Heart left ventricle (tissue), 16 donors: ENCODE data around the gene DOK1. TPM values are rescaled to one million over a fixed set of nuclear protein-coding genes. Genes with fewer than 3 reads are reported as not detected.

Experiments
- ATAC-seq, 4 donors: fragments of 200-7000 bp; cut with Tn5 transposase; one replicate each; pipeline ENCODE4 v1.9.1; 2020 to 2022; ENCODE audit warnings: moderate library complexity in 4 of 4, mild to moderate bottlenecking in 3 of 4, moderate number of reproducible peaks in 1 of 4
- DNase-seq, 5 donors: peaks; one replicate each; pipeline ENCODE4 v3.0.0-alpha.2; 2020
- H3K27ac ChIP-seq, 12 donors: fragments of 200-600 bp; sonication (generic) in 4 of 12; one replicate each; pipeline versions ENCODE4 v1.5.0 to v1.8.0; 2016 to 2022; ENCODE audit warnings: mild to moderate bottlenecking in 2 of 12
- H3K27me3 ChIP-seq, 9 donors: fragments of 200-600 bp; sonication (generic) in 2 of 9; one replicate each; pipeline versions ENCODE4 v1.5.1 to v1.8.0; 2016 to 2022; ENCODE audit warnings: mild to moderate bottlenecking in 3 of 9
- H3K36me3 ChIP-seq, 9 donors: fragments of 200-600 bp; sonication (generic) in 2 of 9; one replicate each; pipeline versions ENCODE4 v1.5.0 to v1.8.0; 2018 to 2022; ENCODE audit warnings: mild to moderate bottlenecking in 2 of 9
- H3K4me1 ChIP-seq, 12 donors: fragments of 200-600 bp; sonication (generic) in 4 of 12; one replicate each; pipeline versions ENCODE4 v1.5.0 to v1.8.0; 2016 to 2022; ENCODE audit warnings: mild to moderate bottlenecking in 3 of 12
- H3K4me3 ChIP-seq, 12 donors: fragments of 200-600 bp; sonication (generic) in 4 of 12; one replicate each; pipeline versions ENCODE4 v1.5.0 to v1.8.0; 2017 to 2022; ENCODE audit warnings: mild to moderate bottlenecking in 9 of 12, moderate library complexity in 4 of 12
- H3K9me3 ChIP-seq, 12 donors: fragments of 200-600 bp; sonication (generic) in 4 of 12; one replicate each; pipeline versions ENCODE4 v1.5.0 to v1.8.0; 2016 to 2022; ENCODE audit warnings: mild to moderate bottlenecking in 1 of 12
- POLR2A ChIP-seq, 2 donors: fragments of 450-650 bp; IDR thresholded peaks; one replicate each; pipeline ENCODE4 v1.6.1; 2017; ENCODE audit warnings: antibody characterized with exemption in 2 of 2, mild to moderate bottlenecking in 2 of 2, moderate library complexity in 2 of 2
- WGBS, 4 donors: extraction: QIAGEN DNeasy Blood & Tissue Kit in 2 of 4; methylation state at CpG; one replicate each; pipeline versions ENCODE4 v1.1.5 to v1.1.7; 2013 to 2018; 5-methylcytosine and 5-hydroxymethylcytosine counted together
- intact Hi-C, 10 donors: fragments of 100-400 bp; cut with DNase I; formaldehyde crosslinking; loops; one replicate each; pipeline versions ENCODE4 v1.11.1 to v1.14.2; 2022
- polyA plus RNA-seq, 2 donors: library from polyadenylated mRNA; stranded (reverse); fragments of 200-250 nt; gene quantifications; one replicate each; pipeline ENCODE4 v1.2.3, GENCODE V29; 2013
- total RNA-seq, 9 donors: library from RNA; depleted of rRNA in 2 of 9; stranded (reverse); fragments of >200 nt in 2 of 9; fragmentation: NEBNext Ultra II Directional in 3 of 9; extraction: Animal tissue kit (Norgen Biotek cat#: 25700) in 3 of 9; gene quantifications; one replicate each; pipeline versions ENCODE4 v1.1.0 to v1.2.4, GENCODE V29; 2016 to 2023
- TF ChIP-seq, protein P1 (sequence below), 12 donors: fragments of 200-600 bp; sonication (generic) in 4 of 12; IDR thresholded peaks; one replicate each; pipeline versions ENCODE4 v1.5.0 to v1.8.0; 2018 to 2022; ENCODE audit warnings: antibody characterized with exemption in 12 of 12, mild to moderate bottlenecking in 5 of 12
- donor health status: ischemic (EF 13 %, LVEDD 7.1; RV severe dilation, severe dysfunction).
- donor health status: healthy with polysubstance abuse.
- donor health status: DM: no; HTN: yes; CAD: no.
- donor health status: DM: no; HTN: no; CAD: no.
- donor health status: ischemic (EF 25% LVEDD 6.9; RV normal size, moderate dysfunction).
- donor health status: ischemic (EF 25% LVEDD 5.7; RV mildly dilated, moderate dysfunction).
- donor health status: healthy.
- donor health status: DM: yes; HTN: yes; CAD: no.
- donor health status: ischemic (EF 35%, LVEDD 5.7; RV mildly dilated, moderate dysfunction).
- donor health status: nonischemic (EF 11% LVEDD 7.7; RV severe dilation, severe dysfunction).
- donor health status: DM: yes; HTN: yes; CAD: no.
- donor health status: PGD.
- donor health status: ischemic (EF 29% LVEDD 5.4; RV normal size, mild dysfunction).
- donor health status: nonischemic (EF 23%, LVEDD 6.1; RV moderate dilation, normal function).

Gene DOK1
- total and polyA plus RNA-seq, 11 donors: 2.4 to 11.6 (median 4.8) TPM

DNA sequence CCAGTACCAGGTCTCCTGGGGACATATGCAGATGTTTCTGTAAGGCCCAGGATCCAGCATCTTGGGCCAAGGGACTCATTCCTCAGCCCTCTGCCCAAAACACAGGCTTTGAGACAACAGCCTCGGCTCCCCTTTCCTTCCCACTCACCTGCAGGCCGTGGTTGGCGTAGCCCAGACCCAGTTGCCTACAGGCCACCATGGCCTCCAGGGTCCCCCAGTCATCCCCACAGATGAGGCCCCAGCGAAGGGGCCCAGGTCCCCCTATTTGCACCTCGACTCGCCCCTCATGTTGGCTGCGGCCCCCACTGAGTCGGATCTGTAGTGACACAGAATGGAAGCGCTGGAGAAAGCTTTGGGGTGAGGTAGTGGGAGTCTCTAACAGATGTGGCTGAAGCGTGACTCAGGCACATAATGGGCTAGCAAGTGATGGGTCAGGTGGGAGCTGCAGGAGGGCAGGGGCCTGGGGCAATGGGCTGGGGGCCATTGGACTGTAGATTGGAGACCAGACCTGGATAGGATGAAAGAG lies 19.0 kb upstream of the DOK1 start:
- Histone ChIP-seq H3K4me1 (peaks cover 5 to 23% (median 16%) of the 10 kb centered on the region in 12 donors), H3K9me3 (no peaks in the 10 kb centered on the region), H3K27ac (no peak overlapping the region), H3K36me3 (peaks cover 0 to 33% (median 24%) of the 10 kb centered on the region in 9 donors), H3K4me3 (no peak overlapping the region), H3K27me3 (no peaks in the 10 kb centered on the region)
- ATAC-seq (no peak), DNase-seq (peak in 2 of 5 donors; percentile 13 to 23)
- WGBS, 4 donors: 91 to 93% (median 92%) methylated on average over 9 to 10 of the region's 10 CpGs
- intact Hi-C loops: loop anchor here in 4 of 10 donors (10.0 kb wide), 1 partner anchor 49 kb away; no protein-coding TSS in a partner anchor
- TF ChIP-seq POLR2A (IDR thresholded peaks at IDR 0.05): no peak
- TF ChIP-seq, protein P1, sequence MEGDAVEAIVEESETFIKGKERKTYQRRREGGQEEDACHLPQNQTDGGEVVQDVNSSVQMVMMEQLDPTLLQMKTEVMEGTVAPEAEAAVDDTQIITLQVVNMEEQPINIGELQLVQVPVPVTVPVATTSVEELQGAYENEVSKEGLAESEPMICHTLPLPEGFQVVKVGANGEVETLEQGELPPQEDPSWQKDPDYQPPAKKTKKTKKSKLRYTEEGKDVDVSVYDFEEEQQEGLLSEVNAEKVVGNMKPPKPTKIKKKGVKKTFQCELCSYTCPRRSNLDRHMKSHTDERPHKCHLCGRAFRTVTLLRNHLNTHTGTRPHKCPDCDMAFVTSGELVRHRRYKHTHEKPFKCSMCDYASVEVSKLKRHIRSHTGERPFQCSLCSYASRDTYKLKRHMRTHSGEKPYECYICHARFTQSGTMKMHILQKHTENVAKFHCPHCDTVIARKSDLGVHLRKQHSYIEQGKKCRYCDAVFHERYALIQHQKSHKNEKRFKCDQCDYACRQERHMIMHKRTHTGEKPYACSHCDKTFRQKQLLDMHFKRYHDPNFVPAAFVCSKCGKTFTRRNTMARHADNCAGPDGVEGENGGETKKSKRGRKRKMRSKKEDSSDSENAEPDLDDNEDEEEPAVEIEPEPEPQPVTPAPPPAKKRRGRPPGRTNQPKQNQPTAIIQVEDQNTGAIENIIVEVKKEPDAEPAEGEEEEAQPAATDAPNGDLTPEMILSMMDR (IDR thresholded peaks at IDR 0.05): no peak

DNA sequence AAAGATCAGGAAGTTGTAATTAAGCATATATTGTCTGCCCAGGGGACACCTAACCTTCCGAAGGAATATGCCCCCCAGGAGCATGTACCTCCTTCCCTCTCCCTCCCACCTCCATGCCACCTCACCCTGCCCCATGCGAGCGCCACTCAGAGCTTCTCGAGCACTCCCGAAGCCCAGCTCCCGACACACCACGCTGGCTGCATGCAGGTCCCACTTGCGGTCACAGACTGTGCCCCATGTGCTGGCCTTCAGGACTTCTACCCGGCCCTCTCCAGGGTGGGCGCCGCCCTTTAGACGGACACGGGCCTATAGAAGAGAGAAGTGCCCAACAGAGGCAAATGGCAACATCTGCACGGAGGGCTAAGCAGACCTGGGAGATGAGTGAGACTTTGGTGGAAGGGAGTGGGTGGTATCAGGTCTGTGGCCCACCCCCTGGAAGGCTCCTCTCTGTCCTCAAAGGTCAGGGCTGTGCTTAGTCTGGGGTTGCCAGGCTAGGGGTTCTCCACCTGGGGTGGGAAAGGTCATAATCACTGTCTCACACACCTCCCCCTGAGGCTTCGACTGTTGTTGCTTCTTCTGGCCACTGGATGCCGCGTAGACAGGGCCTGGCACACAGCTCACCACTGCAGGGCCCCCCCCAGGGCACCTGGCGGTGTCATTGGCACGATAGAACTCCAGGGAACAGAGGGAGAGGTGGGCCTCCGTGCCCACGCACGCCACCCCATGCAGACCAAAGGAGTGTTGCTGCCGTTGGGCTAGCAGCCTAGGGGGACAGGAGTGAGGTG lies 18.2 kb upstream of the DOK1 start:
- WGBS, 4 donors: 86 to 89% (median 88%) methylated on average over 23 of the region's 23 CpGs
- intact Hi-C loops: loop anchor here in 4 of 10 donors (10.0 kb wide), 1 partner anchor 48 kb away; no protein-coding TSS in a partner anchor

DNA sequence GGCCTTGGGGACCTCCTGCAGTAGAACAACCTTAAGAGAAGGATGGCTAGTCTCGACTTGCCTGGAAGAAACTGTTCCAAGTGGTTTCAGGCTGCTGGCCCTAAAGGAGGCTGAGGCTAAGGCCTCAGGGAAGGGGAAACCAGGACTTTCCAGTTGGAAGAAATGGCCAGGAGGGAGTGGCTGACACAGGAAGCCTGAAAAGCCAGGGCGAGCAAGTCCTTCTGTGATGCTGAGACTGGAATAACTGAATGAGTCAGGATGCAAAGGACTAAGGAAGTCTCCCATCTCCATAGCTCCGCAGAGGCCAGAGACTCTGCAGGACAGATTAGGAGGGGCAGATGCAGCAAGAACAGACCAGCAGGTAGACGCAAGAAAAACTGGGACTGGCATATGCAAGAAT lies 17.4 kb upstream of the DOK1 start:
- TF ChIP-seq, protein P1 (IDR thresholded peaks at IDR 0.05): no peak
- TF ChIP-seq POLR2A (IDR thresholded peaks at IDR 0.05): no peak
- Histone ChIP-seq H3K27ac (no peak overlapping the region), H3K4me3 (no peak overlapping the region), H3K27me3 (no peaks in the 10 kb centered on the region), H3K4me1 (peaks cover 0 to 13% (median 4%) of the 10 kb centered on the region in 12 donors), H3K9me3 (no peaks in the 10 kb centered on the region), H3K36me3 (peaks cover 0 to 25% (median 15%) of the 10 kb centered on the region in 9 donors)
- DNase-seq (peak in 2 of 5 donors; percentile 11 to 18), ATAC-seq (no peak)
- WGBS, 4 donors: 57 to 67% (median 61%) methylated on average over 4 of the region's 4 CpGs
- intact Hi-C loops: loop anchor here in 4 of 10 donors (10.0 kb wide), 1 partner anchor 48 kb away; no protein-coding TSS in a partner anchor

More for the DNA sequence above, 18.2 kb upstream of the DOK1 start:
- no peaks in the 10 kb centered on the region for H3K27me3 ChIP-seq
- H3K4me1 ChIP-seq: peaks cover 0 to 21% (median 9%) of the 10 kb centered on the region in 12 donors
- peaks cover 0 to 32% (median 23%) of the 10 kb centered on the region in 9 donors for H3K36me3 ChIP-seq
- TF ChIP-seq, protein P1 (IDR thresholded peaks at IDR 0.05): no peak
- no peak for TF ChIP-seq POLR2A (IDR thresholded peaks at IDR 0.05)
- H3K9me3 ChIP-seq: no peaks in the 10 kb centered on the region
- peak in 2 of 5 donors; percentile 21 to 24 for DNase-seq
- H3K4me3 ChIP-seq: no peak overlapping the region
- ATAC-seq: no peak
- H3K27ac ChIP-seq: no peak overlapping the region

DNA sequence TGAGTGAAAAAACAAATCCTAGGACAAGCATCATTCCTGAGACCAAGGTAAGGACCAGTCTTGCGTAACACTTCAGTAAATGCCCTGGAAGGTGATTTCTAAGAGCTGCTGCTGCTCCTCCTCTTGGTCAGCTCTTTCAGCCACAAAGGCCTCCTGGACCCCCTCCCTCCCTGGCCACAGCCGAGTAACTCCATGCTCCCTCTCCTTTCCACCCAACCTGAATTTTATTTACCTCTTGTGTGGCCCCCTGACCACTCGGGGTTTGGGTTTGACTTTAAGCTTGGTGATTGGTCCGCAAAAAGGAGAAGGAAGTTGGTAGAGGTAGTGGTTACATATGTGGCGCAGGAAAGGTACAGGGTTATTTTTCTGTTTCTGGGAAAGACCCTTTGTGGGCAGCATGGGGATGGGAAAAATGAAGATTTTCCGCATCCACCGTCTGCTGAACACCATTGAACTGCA lies 15.6 kb upstream of the DOK1 start:
- peaks cover 0 to 9% (median 0%) of the 10 kb centered on the region in 9 donors for H3K36me3 ChIP-seq
- H3K4me3 ChIP-seq: no peak overlapping the region
- ATAC-seq (no peak), DNase-seq (peak in 1 of 5 donors; percentile 3)
- H3K27me3 ChIP-seq: no peaks in the 10 kb centered on the region
- TF ChIP-seq, protein P1 (IDR thresholded peaks at IDR 0.05): no peak
- TF ChIP-seq POLR2A (IDR thresholded peaks at IDR 0.05): no peak
- intact Hi-C loops: loop anchor here in 4 of 10 donors (10.0 kb wide), 1 partner anchor 46 kb away; no protein-coding TSS in a partner anchor
- 79 to 84% (median 82%) methylated on average over 7 of the region's 7 CpGs for WGBS, 4 donors
- peaks cover 0 to 13% (median 5%) of the 10 kb centered on the region in 12 donors for H3K4me1 ChIP-seq
- H3K9me3 ChIP-seq: no peaks in the 10 kb centered on the region
- H3K27ac ChIP-seq: peak overlapping the region in 2 of 12 donors; percentile 45 to 82
